Mesenchymal stem cell (in vitro differentiated cells and primary cell): ENCODE measurements around the gene PIGQ.

ENCODE experiments used
- DNase-seq: peaks from one replicate; pipeline ENCODE4 v3.0.0-alpha.2; 2013
- H2AFZ ChIP-seq: one replicate; pipeline ENCODE4 v1.6.1; 2013; ENCODE audit warnings: low read depth, mild to moderate bottlenecking, control low read depth, inconsistent platforms, low read length, moderate library complexity
- H2AK5ac ChIP-seq: 2 replicates; pipeline ENCODE4 v1.6.1; 2013; ENCODE audit warnings: low read length, moderate library complexity, mild to moderate bottlenecking, inconsistent platforms; ENCODE audit not compliant: severe bottlenecking
- H2BK120ac ChIP-seq: one replicate; pipeline ENCODE4 v1.6.1; 2013; ENCODE audit warnings: low read depth, mild to moderate bottlenecking, inconsistent platforms, low read length, moderate library complexity
- H2BK12ac ChIP-seq, 2 experiments: one replicate each; pipeline ENCODE4 v1.6.1; 2013; ENCODE audit warnings: inconsistent platforms in 2 of 2, low read length in 2 of 2, mild to moderate bottlenecking in 2 of 2, moderate library complexity in 2 of 2, control low read depth in 1 of 2
- H2BK15ac ChIP-seq: one replicate; pipeline ENCODE4 v1.6.1; 2013; ENCODE audit warnings: mild to moderate bottlenecking, low read depth, inconsistent platforms; ENCODE audit not compliant: poor library complexity, severe bottlenecking
- H2BK5ac ChIP-seq: 2 replicates; pipeline ENCODE4 v1.6.1; 2013; ENCODE audit warnings: low read depth, mild to moderate bottlenecking, low read length, control low read depth, inconsistent platforms; ENCODE audit not compliant: poor library complexity, severe bottlenecking
- H3K14ac ChIP-seq, 2 experiments: one replicate each; pipeline ENCODE4 v1.6.1; 2013; ENCODE audit warnings: inconsistent platforms in 2 of 2, low read length in 2 of 2, control low read depth in 1 of 2, mild to moderate bottlenecking in 1 of 2, moderate library complexity in 1 of 2
- H3K18ac ChIP-seq, 2 experiments: one replicate each; pipeline ENCODE4 v1.6.1; 2013; ENCODE audit warnings: inconsistent platforms in 2 of 2, low read length in 2 of 2, control low read depth in 1 of 2, low read depth in 1 of 2, mild to moderate bottlenecking in 1 of 2
- H3K23ac ChIP-seq, 2 experiments: one replicate each; pipeline ENCODE4 v1.6.1; 2013; ENCODE audit warnings: inconsistent platforms in 2 of 2, low read length in 2 of 2, mild to moderate bottlenecking in 2 of 2, moderate library complexity in 2 of 2, control low read depth in 1 of 2
- H3K27ac ChIP-seq: 2 replicates; pipeline ENCODE4 v1.5.1; 2013; ENCODE audit warnings: mild to moderate bottlenecking, moderate library complexity, low read length, control low read depth, inconsistent platforms; ENCODE audit not compliant: poor library complexity, severe bottlenecking
- H3K27me3 ChIP-seq, 2 experiments: 2 replicates each; pipeline versions ENCODE4 v1.6.1 to v1.7.0; 2013; ENCODE audit warnings: low read length in 2 of 2, mild to moderate bottlenecking in 2 of 2, moderate library complexity in 2 of 2, control low read depth in 1 of 2, inconsistent platforms in 1 of 2; ENCODE audit not compliant: control insufficient read depth in 1 of 2, insufficient read depth in 1 of 2
- H3K36me3 ChIP-seq, 2 experiments: 2 replicates each; pipeline versions ENCODE4 v1.6.1 to v1.7.0; 2013; ENCODE audit warnings: low read length in 2 of 2, control low read depth in 1 of 2, inconsistent platforms in 1 of 2, low read depth in 1 of 2, mild to moderate bottlenecking in 1 of 2; ENCODE audit not compliant: insufficient read depth in 2 of 2, control insufficient read depth in 1 of 2
- H3K4ac ChIP-seq, 2 experiments: one replicate each; pipeline ENCODE4 v1.6.1; 2013; ENCODE audit warnings: inconsistent platforms in 2 of 2, low read length in 2 of 2, mild to moderate bottlenecking in 2 of 2, moderate library complexity in 2 of 2, control low read depth in 1 of 2, low read depth in 1 of 2
- H3K4me1 ChIP-seq: 2 replicates; pipeline ENCODE4 v1.6.1; 2013; ENCODE audit warnings: low read depth, low read length, control low read depth; ENCODE audit not compliant: control insufficient read depth, insufficient read depth
- H3K4me2 ChIP-seq: 2 replicates; pipeline ENCODE4 v1.6.1; 2013; ENCODE audit warnings: low read length, mild to moderate bottlenecking, inconsistent platforms; ENCODE audit not compliant: poor library complexity, severe bottlenecking
- H3K4me3 ChIP-seq, 2 experiments: 2 replicates each; pipeline versions ENCODE4 v1.5.1 to v1.7.0; 2013; ENCODE audit warnings: low read length in 2 of 2, mild to moderate bottlenecking in 2 of 2, control low read depth in 1 of 2, low read depth in 1 of 2; ENCODE audit not compliant: insufficient read depth in 1 of 2
- H3K79me1 ChIP-seq: replicated peaks from 2 replicates; pipeline ENCODE4 v1.6.1; 2013; ENCODE audit warnings: mild to moderate bottlenecking, control low read depth, low read length, inconsistent platforms; ENCODE audit not compliant: poor library complexity, severe bottlenecking
- H3K9ac ChIP-seq: 2 replicates; pipeline ENCODE4 v1.7.0; 2013; ENCODE audit warnings: mild to moderate bottlenecking, low read length, moderate library complexity
- H3K9me3 ChIP-seq: 2 replicates; pipeline ENCODE4 v1.7.0; 2013; ENCODE audit warnings: mild to moderate bottlenecking, low read length; ENCODE audit not compliant: control insufficient read depth
- H4K8ac ChIP-seq: one replicate; pipeline ENCODE4 v1.6.1; 2013; ENCODE audit warnings: inconsistent platforms, mild to moderate bottlenecking, low read length, moderate library complexity
- H4K91ac ChIP-seq: one replicate; pipeline ENCODE4 v1.6.1; 2013; ENCODE audit warnings: mild to moderate bottlenecking, low read length, inconsistent platforms
- WGBS: methylation state at CpG from one replicate; pipeline ENCODE4 v1.1.7; 2013; ENCODE audit warnings: mixed read lengths; 5-methylcytosine and 5-hydroxymethylcytosine counted together

PIGQ gene

DNA sequence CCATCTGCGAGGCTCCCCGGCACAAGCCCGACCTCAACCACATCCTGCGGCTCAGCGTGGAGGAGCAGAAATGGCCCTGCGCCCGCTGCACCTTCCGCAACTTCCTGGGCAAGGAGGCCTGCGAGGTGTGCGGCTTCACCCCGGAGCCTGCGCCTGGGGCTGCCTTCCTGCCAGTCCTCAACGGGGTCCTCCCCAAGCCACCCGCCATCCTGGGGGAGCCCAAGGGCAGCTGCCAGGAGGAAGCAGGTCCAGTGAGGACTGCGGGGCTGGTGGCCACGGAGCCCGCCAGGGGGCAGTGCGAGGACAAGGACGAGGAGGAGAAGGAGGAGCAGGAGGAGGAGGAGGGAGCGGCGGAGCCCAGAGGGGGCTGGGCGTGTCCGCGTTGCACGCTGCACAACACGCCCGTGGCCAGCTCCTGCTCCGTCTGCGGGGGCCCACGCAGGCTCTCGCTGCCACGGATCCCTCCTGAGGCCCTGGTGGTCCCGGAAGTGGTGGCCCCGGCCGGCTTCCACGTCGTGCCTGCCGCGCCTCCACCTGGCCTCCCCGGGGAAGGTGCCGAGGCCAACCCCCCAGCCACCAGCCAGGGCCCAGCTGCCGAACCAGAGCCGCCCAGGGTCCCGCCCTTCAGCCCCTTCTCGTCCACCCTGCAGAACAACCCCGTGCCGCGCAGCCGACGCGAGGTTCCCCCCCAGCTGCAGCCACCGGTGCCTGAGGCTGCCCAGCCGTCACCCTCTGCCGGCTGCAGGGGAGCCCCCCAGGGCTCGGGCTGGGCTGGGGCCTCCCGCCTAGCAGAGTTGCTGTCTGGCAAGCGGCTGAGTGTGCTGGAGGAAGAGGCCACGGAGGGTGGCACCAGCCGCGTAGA lies 22.6 kb upstream of the PIGQ start:
- Histone ChIP-seq H2AFZ (no peak overlapping the region), H3K4me3 (no peak overlapping the region), H3K27me3 (no peaks in the 10 kb centered on the region), H3K9ac (no peak overlapping the region), H4K91ac (no peak overlapping the region), H3K4me1 (peaks cover 11% of the 10 kb centered on the region), H3K23ac (no peak overlapping the region), H3K14ac (no peak overlapping the region), H2BK5ac (no peak overlapping the region), H3K79me1 (peaks cover 59% of the 10 kb centered on the region), H2BK12ac (no peak overlapping the region), H2BK15ac (no peak overlapping the region), H4K8ac (no peak overlapping the region), H3K9me3 (no peaks in the 10 kb centered on the region), H3K4me2 (no peak overlapping the region), H2BK120ac (no peak overlapping the region), H2AK5ac (no peak overlapping the region), H3K27ac (no peak overlapping the region), H3K36me3 (peaks cover 23 to 90% of the 10 kb centered on the region in 2 experiments), H3K18ac (no peak overlapping the region), H3K4ac (no peak overlapping the region)
- 96% methylated on average over 57 of the region's 60 CpGs for WGBS
- DNase-seq: no peak

DNA sequence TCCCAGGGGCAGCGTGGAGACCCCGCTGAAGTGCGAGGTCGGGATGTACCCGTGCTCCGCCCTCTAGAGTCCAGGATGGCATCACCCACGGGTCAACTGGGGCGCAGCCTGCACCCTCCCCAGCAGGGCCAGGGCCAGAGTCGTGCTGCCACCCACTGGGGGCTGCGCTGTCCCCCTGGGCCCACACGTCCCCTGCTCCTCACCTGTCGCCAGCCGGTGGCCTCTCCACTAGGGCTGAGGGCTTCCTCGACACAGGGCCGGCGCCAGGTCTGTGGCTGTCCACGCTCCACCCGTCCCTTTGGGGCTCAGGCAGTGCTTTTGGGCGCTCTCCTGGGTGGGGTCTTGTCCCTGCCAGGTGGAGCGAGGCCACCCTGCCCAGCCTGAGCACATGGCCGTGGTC lies 21.2 kb upstream of the PIGQ start:
- no peak overlapping the region for H2BK15ac ChIP-seq
- H3K4me1 ChIP-seq: peaks cover 6% of the 10 kb centered on the region
- no peaks in the 10 kb centered on the region for H3K27me3 ChIP-seq
- no peak overlapping the region for H2BK12ac ChIP-seq
- no peak overlapping the region for H3K14ac ChIP-seq
- H4K91ac ChIP-seq: no peak overlapping the region
- no peak overlapping the region for H2AK5ac ChIP-seq
- H3K27ac ChIP-seq: no peak overlapping the region
- no peak overlapping the region for H4K8ac ChIP-seq
- H3K9ac ChIP-seq: no peak overlapping the region
- no peak overlapping the region for H3K4ac ChIP-seq
- H3K36me3 ChIP-seq: peaks cover 26 to 98% of the 10 kb centered on the region in 2 experiments
- H3K23ac ChIP-seq: no peak overlapping the region
- peaks cover 53% of the 10 kb centered on the region for H3K79me1 ChIP-seq
- H3K4me3 ChIP-seq: no peak overlapping the region
- H3K4me2 ChIP-seq: no peak overlapping the region
- no peaks in the 10 kb centered on the region for H3K9me3 ChIP-seq
- H2AFZ ChIP-seq: no peak overlapping the region
- no peak for DNase-seq
- H3K18ac ChIP-seq: no peak overlapping the region
- H2BK120ac ChIP-seq: no peak overlapping the region
- H2BK5ac ChIP-seq: no peak overlapping the region
- WGBS: 96% methylated on average over 21 of the region's 21 CpGs

DNA sequence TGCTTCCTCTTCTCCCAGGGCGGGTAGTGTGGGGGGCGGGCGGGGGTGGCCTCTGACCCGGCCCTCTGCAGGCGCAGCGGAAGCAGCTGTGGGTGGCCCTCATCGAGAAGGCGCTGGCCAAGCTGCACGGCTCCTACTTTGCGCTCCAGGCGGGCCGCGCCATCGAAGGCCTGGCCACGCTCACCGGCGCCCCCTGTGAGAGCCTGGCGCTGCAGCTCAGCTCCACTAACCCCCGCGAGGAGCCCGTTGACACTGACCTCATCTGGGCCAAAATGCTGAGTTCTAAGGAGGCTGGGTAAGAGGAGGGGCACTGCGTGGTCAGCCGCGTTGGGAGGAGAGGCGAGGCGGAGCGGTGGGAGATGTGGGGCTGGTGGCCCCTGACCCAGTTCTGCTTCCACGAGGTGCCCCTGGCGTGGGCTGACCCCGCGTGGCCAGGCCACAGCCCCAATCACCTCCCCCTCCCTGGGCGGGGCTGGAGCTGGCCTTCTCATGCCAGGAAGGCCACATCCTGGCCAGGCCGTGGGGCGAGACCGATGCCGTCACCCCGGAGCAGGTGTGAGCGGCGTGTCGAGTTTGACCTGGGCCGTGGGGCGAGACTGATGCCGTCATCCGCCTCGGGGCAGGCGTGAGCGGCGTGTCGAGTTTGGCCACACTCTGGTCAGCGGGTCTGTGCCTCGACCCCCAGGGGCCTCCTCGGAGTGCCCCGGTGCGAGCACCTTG lies 20.1 kb upstream of the PIGQ start:
- peaks cover 7% of the 10 kb centered on the region for H3K4me1 ChIP-seq
- no peak overlapping the region for H3K4me3 ChIP-seq
- no peak overlapping the region for H2BK5ac ChIP-seq
- H3K14ac ChIP-seq: no peak overlapping the region
- no peak overlapping the region for H3K27ac ChIP-seq
- no peak overlapping the region for H2AK5ac ChIP-seq
- H3K4ac ChIP-seq: no peak overlapping the region
- H4K91ac ChIP-seq: peak overlapping the region; percentile 15
- H3K4me2 ChIP-seq: no peak overlapping the region
- no peaks in the 10 kb centered on the region for H3K27me3 ChIP-seq
- H2BK12ac ChIP-seq: no peak overlapping the region
- no peaks in the 10 kb centered on the region for H3K9me3 ChIP-seq
- no peak overlapping the region for H4K8ac ChIP-seq
- H2BK120ac ChIP-seq: no peak overlapping the region
- peaks cover 30 to 97% of the 10 kb centered on the region in 2 experiments for H3K36me3 ChIP-seq
- no peak overlapping the region for H3K18ac ChIP-seq
- WGBS: 98% methylated on average over 54 of the region's 54 CpGs
- H3K79me1 ChIP-seq: peaks cover 50% of the 10 kb centered on the region
- no peak overlapping the region for H2AFZ ChIP-seq
- H3K9ac ChIP-seq: no peak overlapping the region
- DNase-seq: no peak
- no peak overlapping the region for H2BK15ac ChIP-seq
- no peak overlapping the region for H3K23ac ChIP-seq

DNA sequence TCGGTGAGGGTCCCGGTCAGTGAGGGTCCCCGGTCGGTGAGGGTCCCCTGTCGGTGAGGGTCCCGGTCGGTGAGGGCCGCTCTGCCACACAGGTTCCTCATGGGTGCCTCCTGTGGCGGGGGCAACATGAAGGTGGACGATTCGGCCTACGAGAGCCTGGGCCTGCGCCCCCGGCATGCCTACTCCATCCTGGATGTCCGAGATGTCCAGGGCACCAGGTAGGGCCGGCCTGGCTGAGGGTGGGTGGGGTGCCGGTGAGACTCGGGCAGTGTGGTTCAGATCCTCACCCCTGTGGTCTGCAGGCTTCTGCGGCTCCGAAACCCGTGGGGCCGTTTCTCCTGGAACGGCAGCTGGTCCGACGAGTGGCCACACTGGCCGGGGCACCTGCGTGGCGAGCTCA lies 18.6 kb upstream of the PIGQ start:
- Histone ChIP-seq H2BK120ac (no peak overlapping the region), H2AFZ (no peak overlapping the region), H3K4me1 (peaks cover 15% of the 10 kb centered on the region), H3K4me2 (no peak overlapping the region), H3K23ac (no peak overlapping the region), H3K9ac (no peak overlapping the region), H3K4me3 (no peak overlapping the region), H3K18ac (no peak overlapping the region), H4K91ac (no peak overlapping the region), H3K27ac (no peak overlapping the region), H3K4ac (no peak overlapping the region), H3K79me1 (peaks cover 43% of the 10 kb centered on the region), H2BK5ac (no peak overlapping the region), H2AK5ac (no peak overlapping the region), H3K14ac (no peak overlapping the region), H2BK12ac (no peak overlapping the region), H2BK15ac (no peak overlapping the region), H3K9me3 (no peaks in the 10 kb centered on the region), H3K36me3 (peaks cover 30 to 91% of the 10 kb centered on the region in 2 experiments), H4K8ac (no peak overlapping the region), H3K27me3 (no peaks in the 10 kb centered on the region)
- DNase-seq: no peak
- whole genome bisulfite sequencing: 96% methylated on average over 23 of the region's 28 CpGs
